ENCODE measurements around the gene PRMT7. TPM values are rescaled to one million over a fixed set of nuclear protein-coding genes. Genes with fewer than 3 reads are reported as not detected.

Gene PRMT7
- total RNA-seq, 1 donor from 2014 or later: 25.6 TPM

DNA sequence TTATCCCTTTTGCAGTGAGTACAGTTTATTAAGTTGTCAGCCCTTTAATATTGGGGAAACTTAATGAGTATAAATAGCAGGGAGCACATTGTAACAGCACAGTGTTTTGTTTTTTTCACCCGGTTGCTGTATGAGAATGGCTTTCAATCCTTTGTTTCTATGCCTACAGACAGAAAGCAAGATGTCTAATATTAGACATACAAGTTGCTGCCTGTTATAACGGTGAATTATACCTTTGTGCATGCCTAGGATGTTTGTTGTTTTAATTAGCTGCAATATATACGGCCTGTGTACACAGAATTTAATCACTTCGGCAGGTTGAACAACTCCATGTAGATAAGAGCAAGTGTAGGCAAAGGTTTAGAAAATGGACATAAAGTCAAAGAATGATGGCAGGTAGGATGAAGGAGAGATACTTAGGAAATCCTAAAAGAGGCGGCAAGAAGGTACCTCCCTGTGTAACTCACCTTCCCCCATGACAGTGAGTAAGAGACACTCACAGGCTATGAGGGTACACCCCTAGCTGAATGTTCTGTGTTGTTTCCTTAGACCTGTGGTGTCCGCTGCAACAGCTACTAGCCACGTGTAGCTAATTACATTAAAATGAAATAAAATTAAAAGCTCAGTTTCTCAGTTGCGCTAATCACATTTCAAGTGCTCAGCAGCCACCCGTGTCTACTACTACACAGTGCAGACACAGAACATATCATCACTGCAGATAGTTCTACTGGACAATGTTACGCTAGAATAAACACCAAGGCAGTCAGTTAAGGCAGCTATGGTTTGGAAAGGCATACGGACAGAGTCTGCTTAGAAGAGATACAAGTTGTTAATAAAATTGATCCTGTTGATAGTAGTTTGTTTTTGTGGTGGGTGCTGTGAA lies 11.0 kb upstream of the PRMT7 start:
- DNase-seq: no peak
- peaks cover 96% of the 10 kb centered on the region for H3K36me3 ChIP-seq
- no peak overlapping the region for H3K4me3 ChIP-seq
- peak overlapping the region; percentile 73 for H3K27ac ChIP-seq (replicated peaks)
- H3K27me3 ChIP-seq (ENCODE audit: low read depth): no peaks in the 10 kb centered on the region
- H3K4me1 ChIP-seq: peaks cover 63% of the 10 kb centered on the region
- TF ChIP-seq, protein P1, sequence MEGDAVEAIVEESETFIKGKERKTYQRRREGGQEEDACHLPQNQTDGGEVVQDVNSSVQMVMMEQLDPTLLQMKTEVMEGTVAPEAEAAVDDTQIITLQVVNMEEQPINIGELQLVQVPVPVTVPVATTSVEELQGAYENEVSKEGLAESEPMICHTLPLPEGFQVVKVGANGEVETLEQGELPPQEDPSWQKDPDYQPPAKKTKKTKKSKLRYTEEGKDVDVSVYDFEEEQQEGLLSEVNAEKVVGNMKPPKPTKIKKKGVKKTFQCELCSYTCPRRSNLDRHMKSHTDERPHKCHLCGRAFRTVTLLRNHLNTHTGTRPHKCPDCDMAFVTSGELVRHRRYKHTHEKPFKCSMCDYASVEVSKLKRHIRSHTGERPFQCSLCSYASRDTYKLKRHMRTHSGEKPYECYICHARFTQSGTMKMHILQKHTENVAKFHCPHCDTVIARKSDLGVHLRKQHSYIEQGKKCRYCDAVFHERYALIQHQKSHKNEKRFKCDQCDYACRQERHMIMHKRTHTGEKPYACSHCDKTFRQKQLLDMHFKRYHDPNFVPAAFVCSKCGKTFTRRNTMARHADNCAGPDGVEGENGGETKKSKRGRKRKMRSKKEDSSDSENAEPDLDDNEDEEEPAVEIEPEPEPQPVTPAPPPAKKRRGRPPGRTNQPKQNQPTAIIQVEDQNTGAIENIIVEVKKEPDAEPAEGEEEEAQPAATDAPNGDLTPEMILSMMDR (IDR thresholded peaks at IDR 0.05; ENCODE audit: borderline replicate concordance): no peak
- H3K9me3 ChIP-seq (replicated peaks): no peaks in the 10 kb centered on the region
- intact Hi-C loops (cut with micrococcal nuclease): no loop called here

GRCh38 chr16:68300734-68301459 lies 9.9 kb upstream of the PRMT7 start:
- intact Hi-C loops (cut with micrococcal nuclease): no loop called here
- Histone ChIP-seq H3K4me3 (no peak overlapping the region), H3K27ac (replicated peaks) (peak overlapping the region; percentile 73), H3K9me3 (replicated peaks) (no peaks in the 10 kb centered on the region), H3K4me1 (peaks cover 52% of the 10 kb centered on the region), H3K36me3 (peaks cover 94% of the 10 kb centered on the region), H3K27me3 (ENCODE audit: low read depth) (no peaks in the 10 kb centered on the region)
- no peak for DNase-seq
- TF ChIP-seq, protein P1 (IDR thresholded peaks at IDR 0.05; ENCODE audit: borderline replicate concordance): no peak

GRCh38 chr16:68306633-68307032 lies 4.2 kb upstream of the PRMT7 start:
- no peak overlapping the region for H3K4me3 ChIP-seq
- intact Hi-C loops (cut with micrococcal nuclease): no loop called here
- H3K36me3 ChIP-seq: peaks cover 77% of the 10 kb centered on the region
- no peaks in the 10 kb centered on the region for H3K9me3 ChIP-seq (replicated peaks)
- H3K27ac ChIP-seq (replicated peaks): no peak overlapping the region
- peaks cover 34% of the 10 kb centered on the region for H3K4me1 ChIP-seq
- H3K27me3 ChIP-seq (ENCODE audit: low read depth): no peaks in the 10 kb centered on the region
- TF ChIP-seq, protein P1 (IDR thresholded peaks at IDR 0.05; ENCODE audit: borderline replicate concordance): no peak
- no peak for DNase-seq

DNA sequence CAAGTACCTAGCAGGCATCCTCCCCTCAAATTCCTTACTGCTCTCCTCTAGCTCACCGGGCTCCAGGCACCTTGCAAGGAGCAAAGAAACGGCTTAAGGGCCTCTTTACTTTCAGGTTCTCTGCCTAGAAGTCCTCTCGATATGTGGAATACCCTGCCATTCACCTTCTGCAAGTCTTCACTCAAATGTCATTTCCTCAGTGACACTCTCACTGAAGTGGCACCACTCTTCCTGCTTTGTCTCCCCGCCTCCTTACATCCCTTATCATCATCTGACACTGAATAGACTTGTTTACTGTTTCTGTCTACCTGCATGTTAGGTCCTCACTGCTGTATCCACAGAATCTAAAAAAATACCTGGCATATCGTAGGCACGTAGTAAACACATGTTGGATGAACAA lies 1.0 kb upstream of the PRMT7 start:
- peak overlapping the region; percentile 82 for H3K4me3 ChIP-seq
- TF ChIP-seq, protein P1 (IDR thresholded peaks at IDR 0.05; ENCODE audit: borderline replicate concordance): no peak
- H3K4me1 ChIP-seq: peaks cover 52% of the 10 kb centered on the region
- DNase-seq: no peak
- H3K9me3 ChIP-seq (replicated peaks): no peaks in the 10 kb centered on the region
- peak overlapping the region; percentile 93 for H3K27ac ChIP-seq (replicated peaks)
- no peaks in the 10 kb centered on the region for H3K27me3 ChIP-seq (ENCODE audit: low read depth)
- intact Hi-C loops (cut with micrococcal nuclease): no loop called here
- H3K36me3 ChIP-seq: peaks cover 57% of the 10 kb centered on the region

DNA sequence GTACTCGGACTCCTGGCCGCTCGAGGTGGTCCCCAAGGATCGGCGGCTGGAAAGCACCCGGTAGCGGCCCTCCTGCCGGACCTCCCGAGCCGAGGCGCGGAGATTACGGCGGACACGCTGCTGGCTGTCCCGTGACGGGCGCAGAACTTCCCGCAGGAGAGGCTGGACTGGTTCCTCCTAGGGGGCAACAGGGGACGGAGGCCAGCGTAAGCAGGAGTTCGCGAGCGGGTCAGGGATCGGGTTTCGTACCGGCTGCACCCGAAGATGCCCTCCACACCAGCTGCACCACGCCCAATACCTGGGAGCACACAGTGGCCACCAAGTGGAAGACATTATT lies 414 bp upstream of the PRMT7 start:
- H3K9me3 ChIP-seq (replicated peaks): no peaks in the 10 kb centered on the region
- H3K36me3 ChIP-seq: peaks cover 53% of the 10 kb centered on the region
- TF ChIP-seq, protein P1 (IDR thresholded peaks at IDR 0.05; ENCODE audit: borderline replicate concordance): no peak
- intact Hi-C loops (cut with micrococcal nuclease): no loop called here
- peaks cover 52% of the 10 kb centered on the region for H3K4me1 ChIP-seq
- peak overlapping the region; percentile 93 for H3K27ac ChIP-seq (replicated peaks)
- DNase-seq: peak; percentile 21
- H3K4me3 ChIP-seq: peak overlapping the region; percentile 82
- no peaks in the 10 kb centered on the region for H3K27me3 ChIP-seq (ENCODE audit: low read depth)
